ENCODE measurements around the gene GPR152.

The GPR152 gene

DNA sequence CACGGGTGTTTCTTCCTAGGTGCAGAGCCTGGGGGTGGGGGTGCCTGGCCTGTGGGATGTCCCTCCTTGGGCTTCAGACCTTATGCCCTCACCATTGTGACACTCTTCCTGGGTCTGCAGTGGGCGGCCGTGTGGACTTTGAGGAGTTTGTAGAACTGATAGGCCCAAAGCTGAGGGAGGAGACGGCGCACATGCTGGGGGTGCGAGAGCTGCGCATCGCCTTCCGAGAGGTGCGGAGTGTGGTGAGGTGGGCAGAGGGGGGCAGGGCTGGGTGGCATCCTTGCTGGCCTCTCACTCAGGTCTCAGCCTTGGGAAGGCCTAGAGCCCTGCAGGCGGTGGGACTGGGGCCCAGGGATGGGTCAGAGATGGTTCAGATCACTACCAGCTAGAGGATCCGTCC is 4.9 kb upstream of the GPR152 start:
- Histone ChIP-seq H3K4me3 (ENCODE audit: low read length) (no peak overlapping the region), H3K36me3 (ENCODE audit: insufficient read depth, low read length) (no peaks in the 10 kb centered on the region), H3K4me1 (ENCODE audit: control insufficient read depth, insufficient read depth, low read length) (peaks cover 8% of the 10 kb centered on the region), H3K9me3 (replicated peaks; ENCODE audit: low read length) (no peaks in the 10 kb centered on the region), H3K9ac (ENCODE audit: low read depth, low read length) (no peak overlapping the region), H3K4me2 (ENCODE audit: low read length) (no peak overlapping the region), H3K27me3 (ENCODE audit: control insufficient read depth, insufficient read depth, low read length) (no peaks in the 10 kb centered on the region)

- H3K9ac ChIP-seq (ENCODE audit: low read depth, low read length), result no peak overlapping the region
- no peaks in the 10 kb centered on the region for H3K9me3 ChIP-seq (replicated peaks; ENCODE audit: low read length)
Observed at GRCh38 chr11:67456068-67456705, 3.7 kb upstream of the GPR152 start.

DNA sequence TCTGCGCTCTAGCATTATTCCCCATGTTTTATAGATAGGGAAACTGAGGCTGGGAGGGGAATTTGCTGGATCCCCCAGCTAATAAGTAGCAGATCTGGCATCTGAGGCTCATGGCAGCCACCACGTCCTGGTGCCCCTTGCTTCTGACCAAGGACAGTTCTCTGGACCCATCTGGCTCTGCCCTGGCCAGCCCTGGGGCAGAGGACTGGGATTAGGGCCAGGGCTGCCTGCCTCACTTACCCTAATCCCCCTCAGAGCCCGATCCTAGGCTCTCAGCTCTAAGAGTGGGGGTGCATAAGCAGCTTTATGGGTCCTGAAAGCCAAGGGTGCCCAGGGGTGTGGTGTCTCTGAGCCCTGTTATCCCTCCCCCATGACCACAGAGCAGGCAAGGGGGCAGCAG is 2.5 kb upstream of the GPR152 start, which contains the start of gene CABP4:
TSS of gene CABP4 (plus strand) at position 301 of the 400 bp plus-strand sequence. CDS start at position 371, 70 bp downstream.
- Histone ChIP-seq H3K27me3 (ENCODE audit: control insufficient read depth, insufficient read depth, low read length) (no peaks in the 10 kb centered on the region), H3K4me3 (ENCODE audit: low read length) (no peak within 1 kb of the TSS), H3K4me1 (ENCODE audit: control insufficient read depth, insufficient read depth, low read length) (peaks cover 14% of the 10 kb centered on the region), H3K9ac (ENCODE audit: low read depth, low read length) (no peak within 1 kb of the TSS), H3K36me3 (ENCODE audit: insufficient read depth, low read length) (no peaks in the 10 kb centered on the region), H3K9me3 (replicated peaks; ENCODE audit: low read length) (no peaks in the 10 kb centered on the region), H3K4me2 (ENCODE audit: low read length) (no peak within 1 kb of the TSS)

More at GRCh38 chr11:67456068-67456705, 3.7 kb upstream of the GPR152 start:
- Histone ChIP-seq H3K4me3 (ENCODE audit: low read length) (no peak overlapping the region), H3K4me1 (ENCODE audit: control insufficient read depth, insufficient read depth, low read length) (peaks cover 14% of the 10 kb centered on the region), H3K4me2 (ENCODE audit: low read length) (no peak overlapping the region), H3K27me3 (ENCODE audit: control insufficient read depth, insufficient read depth, low read length) (no peaks in the 10 kb centered on the region), H3K36me3 (ENCODE audit: insufficient read depth, low read length) (no peaks in the 10 kb centered on the region)

GRCh38 chr11:67453816-67454732 is 1.5 kb upstream of the GPR152 start:
- Histone ChIP-seq H3K4me2 (ENCODE audit: low read length) (no peak overlapping the region), H3K36me3 (ENCODE audit: insufficient read depth, low read length) (no peaks in the 10 kb centered on the region), H3K27me3 (ENCODE audit: control insufficient read depth, insufficient read depth, low read length) (no peaks in the 10 kb centered on the region), H3K4me3 (ENCODE audit: low read length) (no peak overlapping the region), H3K9ac (ENCODE audit: low read depth, low read length) (no peak overlapping the region), H3K9me3 (replicated peaks; ENCODE audit: low read length) (no peaks in the 10 kb centered on the region), H3K4me1 (ENCODE audit: control insufficient read depth, insufficient read depth, low read length) (peaks cover 14% of the 10 kb centered on the region)

GRCh38 chr11:67451658-67451976 is 912 bp downstream of the GPR152 start:
- no peak overlapping the region for H3K4me3 ChIP-seq (ENCODE audit: low read length)
- no peaks in the 10 kb centered on the region for H3K9me3 ChIP-seq (replicated peaks; ENCODE audit: low read length)
- no peak overlapping the region for H3K4me2 ChIP-seq (ENCODE audit: low read length)
- peaks cover 14% of the 10 kb centered on the region for H3K4me1 ChIP-seq (ENCODE audit: control insufficient read depth, insufficient read depth, low read length)
- no peaks in the 10 kb centered on the region for H3K36me3 ChIP-seq (ENCODE audit: insufficient read depth, low read length)
- no peak overlapping the region for H3K9ac ChIP-seq (ENCODE audit: low read depth, low read length)
- no peaks in the 10 kb centered on the region for H3K27me3 ChIP-seq (ENCODE audit: control insufficient read depth, insufficient read depth, low read length)

- Histone ChIP-seq H3K4me3 (ENCODE audit: low read length) (no peak overlapping the region), H3K36me3 (ENCODE audit: insufficient read depth, low read length) (no peaks in the 10 kb centered on the region), H3K4me2 (ENCODE audit: low read length) (no peak overlapping the region), H3K9ac (ENCODE audit: low read depth, low read length) (no peak overlapping the region), H3K9me3 (replicated peaks; ENCODE audit: low read length) (no peaks in the 10 kb centered on the region), H3K4me1 (ENCODE audit: control insufficient read depth, insufficient read depth, low read length) (peaks cover 14% of the 10 kb centered on the region), H3K27me3 (ENCODE audit: control insufficient read depth, insufficient read depth, low read length) (no peaks in the 10 kb centered on the region)
Observed at GRCh38 chr11:67450796-67451657, 1.5 kb downstream of the GPR152 start.

DNA sequence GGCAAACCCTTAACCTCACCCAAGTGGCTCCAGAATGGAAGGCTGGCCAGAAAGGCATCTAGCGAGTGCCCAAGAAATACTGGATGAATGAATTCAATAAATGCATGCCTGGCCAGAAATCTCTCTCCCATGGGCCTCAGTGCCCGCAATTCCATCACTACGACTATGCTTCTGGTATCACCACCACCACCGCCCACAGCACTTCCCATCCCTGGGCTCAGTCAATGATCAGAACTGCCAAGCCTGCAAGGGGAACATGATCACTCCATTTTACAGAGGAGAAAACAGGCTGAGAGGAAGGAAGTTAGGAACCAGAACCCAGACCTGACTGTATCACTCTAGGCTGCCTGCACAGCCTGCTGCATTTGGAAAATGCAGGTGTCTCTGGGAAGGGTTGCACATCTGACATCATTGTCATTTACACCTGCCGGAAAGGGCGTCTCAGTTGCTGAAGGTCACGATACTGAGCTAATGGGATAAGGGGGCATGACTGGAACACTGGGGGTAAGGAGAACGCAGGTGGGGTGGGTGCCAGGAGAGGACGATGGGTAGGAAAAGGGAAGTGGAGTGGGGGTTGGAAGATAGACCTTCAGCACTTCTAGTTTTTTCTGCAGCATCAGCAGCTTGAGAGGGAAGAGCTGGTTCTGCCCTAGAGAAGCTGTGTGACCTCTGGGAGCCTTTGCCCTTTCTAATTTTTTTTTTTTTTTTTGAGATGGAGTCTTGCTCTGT is 3.2 kb downstream of the GPR152 start:
- Histone ChIP-seq H3K4me2 (ENCODE audit: low read length) (no peak overlapping the region), H3K27me3 (ENCODE audit: control insufficient read depth, insufficient read depth, low read length) (no peaks in the 10 kb centered on the region), H3K36me3 (ENCODE audit: insufficient read depth, low read length) (no peaks in the 10 kb centered on the region), H3K9ac (ENCODE audit: low read depth, low read length) (no peak overlapping the region), H3K4me1 (ENCODE audit: control insufficient read depth, insufficient read depth, low read length) (peaks cover 14% of the 10 kb centered on the region), H3K9me3 (replicated peaks; ENCODE audit: low read length) (no peaks in the 10 kb centered on the region), H3K4me3 (ENCODE audit: low read length) (no peak overlapping the region)

DNA sequence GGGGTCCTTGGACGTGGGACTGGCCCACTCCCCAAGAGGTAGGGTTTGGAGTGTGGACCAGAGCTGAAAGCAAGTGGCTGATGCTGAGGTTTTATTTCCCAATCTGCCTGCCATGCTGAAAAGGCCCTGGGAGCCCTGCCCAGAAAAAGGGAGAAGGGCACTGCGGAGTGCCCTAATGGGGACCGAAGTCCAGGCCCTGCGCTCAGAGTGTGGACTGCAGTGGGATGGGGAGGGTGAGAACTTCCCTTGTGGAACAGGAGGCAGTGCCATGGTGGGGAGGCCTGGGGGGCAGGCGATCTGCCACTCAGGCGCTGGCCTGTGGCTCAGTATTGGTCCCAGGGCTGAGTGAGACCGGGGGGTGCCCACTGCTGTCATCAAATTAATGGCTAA is 4.3 kb downstream of the GPR152 start:
- Histone ChIP-seq H3K9me3 (replicated peaks; ENCODE audit: low read length) (no peaks in the 10 kb centered on the region), H3K36me3 (ENCODE audit: insufficient read depth, low read length) (no peaks in the 10 kb centered on the region), H3K4me3 (ENCODE audit: low read length) (no peak overlapping the region), H3K4me2 (ENCODE audit: low read length) (no peak overlapping the region), H3K4me1 (ENCODE audit: control insufficient read depth, insufficient read depth, low read length) (peaks cover 14% of the 10 kb centered on the region), H3K27me3 (ENCODE audit: control insufficient read depth, insufficient read depth, low read length) (no peaks in the 10 kb centered on the region), H3K9ac (ENCODE audit: low read depth, low read length) (no peak overlapping the region)

DNA sequence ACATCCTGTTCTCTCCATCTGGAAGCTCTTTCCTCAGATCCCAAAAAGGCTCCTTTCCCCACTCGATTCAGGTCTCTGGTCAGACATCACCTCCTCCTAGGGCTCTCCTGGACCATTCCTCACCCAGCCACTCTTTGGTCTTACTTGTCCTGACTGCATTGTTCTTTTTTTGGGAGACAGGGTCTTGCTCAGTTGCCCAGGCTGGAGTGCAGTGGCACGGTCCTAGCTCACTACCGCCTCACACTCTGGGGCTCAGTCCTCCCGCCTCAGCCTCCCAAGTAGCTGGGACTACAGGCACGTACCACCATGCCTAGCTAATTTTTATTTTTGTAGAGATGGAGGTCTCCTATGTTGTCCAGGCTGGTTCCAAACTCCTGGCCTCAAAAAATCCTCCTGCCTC is 7.0 kb downstream of the GPR152 start:
- H3K4me3 ChIP-seq (ENCODE audit: low read length), result no peak overlapping the region

DNA sequence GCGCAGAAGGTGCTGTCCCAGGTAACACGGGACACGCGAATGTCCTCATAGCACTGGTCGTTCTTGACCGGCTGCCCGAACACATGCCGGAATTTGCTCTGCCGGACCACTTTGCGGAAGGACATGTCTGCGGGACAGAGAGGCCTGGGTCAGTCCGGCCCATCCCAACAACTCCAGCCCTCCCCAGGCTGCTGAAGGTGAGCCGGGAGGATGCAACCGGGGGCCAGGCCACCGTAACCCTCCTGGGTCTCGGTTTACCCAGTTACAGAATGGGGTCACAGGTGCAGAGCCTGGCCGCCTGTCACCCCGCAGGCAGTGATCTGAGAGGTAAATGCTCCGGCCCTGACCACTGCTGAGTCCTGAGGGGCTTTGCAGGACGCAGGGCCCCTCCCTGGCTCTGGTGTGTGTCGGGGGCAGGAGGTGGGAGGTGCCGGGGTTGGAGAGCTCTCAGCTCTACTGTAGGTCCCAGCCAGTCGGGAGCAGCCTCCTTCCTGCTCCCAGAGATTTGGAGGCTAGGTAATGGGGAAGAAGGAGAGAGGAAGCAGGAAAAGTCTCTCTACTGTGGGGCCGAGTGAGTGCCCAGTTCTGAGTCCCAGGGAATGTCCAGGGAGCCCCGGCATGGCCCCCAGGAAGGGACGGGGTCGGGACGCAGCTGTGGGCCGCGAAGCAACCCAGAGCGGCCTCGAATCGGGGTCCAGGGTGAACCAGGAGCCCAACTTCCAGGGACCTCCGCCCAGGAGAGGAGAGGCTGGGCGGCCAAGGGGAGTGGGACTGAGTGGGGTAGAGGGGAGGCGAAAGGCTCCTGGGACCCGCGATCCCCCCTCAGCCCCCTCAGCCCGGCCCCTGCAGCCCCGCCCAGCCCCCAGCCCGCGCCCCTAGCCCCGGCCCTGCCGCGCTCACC is 9.8 kb downstream of the GPR152 start:
- Histone ChIP-seq H3K4me1 (ENCODE audit: control insufficient read depth, insufficient read depth, low read length) (peaks cover 25% of the 10 kb centered on the region), H3K36me3 (ENCODE audit: insufficient read depth, low read length) (peaks cover 25% of the 10 kb centered on the region), H3K27me3 (ENCODE audit: control insufficient read depth, insufficient read depth, low read length) (no peaks in the 10 kb centered on the region), H3K9me3 (replicated peaks; ENCODE audit: low read length) (no peaks in the 10 kb centered on the region), H3K9ac (ENCODE audit: low read depth, low read length) (peak overlapping the region; percentile 90), H3K4me3 (ENCODE audit: low read length) (peak overlapping the region; percentile 96), H3K4me2 (ENCODE audit: low read length) (peak overlapping the region; percentile 99)

More for the DNA sequence above, 7.0 kb downstream of the GPR152 start:
- H3K9me3 ChIP-seq (replicated peaks; ENCODE audit: low read length), result no peaks in the 10 kb centered on the region
- H3K36me3 ChIP-seq (ENCODE audit: insufficient read depth, low read length), result peaks cover 7% of the 10 kb centered on the region
- H3K27me3 ChIP-seq (ENCODE audit: control insufficient read depth, insufficient read depth, low read length), result no peaks in the 10 kb centered on the region
- H3K4me2 ChIP-seq (ENCODE audit: low read length), result no peak overlapping the region
- peaks cover 12% of the 10 kb centered on the region for H3K4me1 ChIP-seq (ENCODE audit: control insufficient read depth, insufficient read depth, low read length)
- no peak overlapping the region for H3K9ac ChIP-seq (ENCODE audit: low read depth, low read length)

All from skeletal muscle satellite cell (primary cell).